Ovary (tissue), 3 donors: ENCODE data around the gene KMT2D.

ENCODE experiments used
- POLR2A ChIP-seq: fragments of 450-650 bp; IDR thresholded peaks from one replicate; pipeline ENCODE4 v1.6.1; 2017; ENCODE audit warnings: antibody characterized with exemption, mild to moderate bottlenecking, moderate library complexity
- TF ChIP-seq, protein P1 (sequence below), 3 donors: fragments of 450-650 bp in 2 of 3; fragments of 200-600 bp in 1 of 3; IDR thresholded peaks; one replicate each; pipeline versions ENCODE4 v1.5.1 to v1.8.0; 2016 to 2022; ENCODE audit warnings: antibody characterized with exemption in 3 of 3, mild to moderate bottlenecking in 1 of 3
- donor health status: DM: no; HTN: no; CAD: no.

DNA sequence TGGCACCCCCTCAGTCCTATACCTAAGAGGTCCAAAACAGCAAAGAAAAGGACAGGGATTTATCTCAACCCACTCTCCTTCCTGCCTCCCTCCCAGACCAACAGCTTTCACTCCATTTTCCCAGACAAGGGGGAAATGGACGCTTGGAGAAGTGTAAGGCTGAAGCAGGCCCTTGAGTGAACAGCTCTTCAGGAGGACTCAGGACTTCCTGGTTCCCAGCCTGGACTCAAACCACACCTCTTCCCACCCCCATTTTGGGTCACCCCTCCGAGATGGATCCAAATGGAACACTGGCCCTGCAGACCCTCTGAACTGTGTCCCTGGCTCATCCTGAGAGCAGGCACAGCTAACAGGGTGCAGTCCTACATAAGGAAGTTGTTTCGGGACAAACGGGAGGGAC is 2.7 kb downstream of the KMT2D start:
- TF ChIP-seq, protein P1, sequence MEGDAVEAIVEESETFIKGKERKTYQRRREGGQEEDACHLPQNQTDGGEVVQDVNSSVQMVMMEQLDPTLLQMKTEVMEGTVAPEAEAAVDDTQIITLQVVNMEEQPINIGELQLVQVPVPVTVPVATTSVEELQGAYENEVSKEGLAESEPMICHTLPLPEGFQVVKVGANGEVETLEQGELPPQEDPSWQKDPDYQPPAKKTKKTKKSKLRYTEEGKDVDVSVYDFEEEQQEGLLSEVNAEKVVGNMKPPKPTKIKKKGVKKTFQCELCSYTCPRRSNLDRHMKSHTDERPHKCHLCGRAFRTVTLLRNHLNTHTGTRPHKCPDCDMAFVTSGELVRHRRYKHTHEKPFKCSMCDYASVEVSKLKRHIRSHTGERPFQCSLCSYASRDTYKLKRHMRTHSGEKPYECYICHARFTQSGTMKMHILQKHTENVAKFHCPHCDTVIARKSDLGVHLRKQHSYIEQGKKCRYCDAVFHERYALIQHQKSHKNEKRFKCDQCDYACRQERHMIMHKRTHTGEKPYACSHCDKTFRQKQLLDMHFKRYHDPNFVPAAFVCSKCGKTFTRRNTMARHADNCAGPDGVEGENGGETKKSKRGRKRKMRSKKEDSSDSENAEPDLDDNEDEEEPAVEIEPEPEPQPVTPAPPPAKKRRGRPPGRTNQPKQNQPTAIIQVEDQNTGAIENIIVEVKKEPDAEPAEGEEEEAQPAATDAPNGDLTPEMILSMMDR (IDR thresholded peaks at IDR 0.05) = no peak
- TF ChIP-seq POLR2A = no peak
